ENCODE data around the gene WASF2.
A peak's percentile ranks its signal among the peaks of the same experiment; 100 is the strongest.
"Not testable (repeated sequence)": the region's sequence is repeated elsewhere in the genome, so short reads cannot be mapped to it uniquely, and the experiment has no call there.

Gene WASF2

GRCh38 chr1:27416387-27417111 lies 73.4 kb downstream of the WASF2 start:
- DNase-seq (ENCODE audit: low spot score) = peak; percentile 57

DNA sequence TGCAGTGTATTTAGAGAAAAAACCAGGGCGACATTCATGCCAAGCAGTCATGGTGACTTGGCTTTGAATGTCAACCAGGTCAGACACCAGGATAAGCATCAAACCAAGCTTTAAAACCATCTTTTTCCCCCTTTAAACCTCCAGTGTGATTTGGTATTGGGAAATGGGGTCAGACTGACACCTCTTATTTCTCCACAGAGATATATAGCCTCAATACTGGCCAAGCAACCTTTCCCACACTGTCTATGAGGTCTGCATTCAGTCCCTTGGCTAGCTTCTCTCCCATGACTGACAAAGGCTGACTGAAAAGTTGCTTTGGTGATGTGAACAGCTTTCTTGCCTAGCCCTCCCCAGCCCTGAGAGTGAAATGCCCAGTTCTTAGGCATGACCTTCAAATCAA lies 75.9 kb downstream of the WASF2 start:
- no peak for DNase-seq (ENCODE audit: low spot score)

DNA sequence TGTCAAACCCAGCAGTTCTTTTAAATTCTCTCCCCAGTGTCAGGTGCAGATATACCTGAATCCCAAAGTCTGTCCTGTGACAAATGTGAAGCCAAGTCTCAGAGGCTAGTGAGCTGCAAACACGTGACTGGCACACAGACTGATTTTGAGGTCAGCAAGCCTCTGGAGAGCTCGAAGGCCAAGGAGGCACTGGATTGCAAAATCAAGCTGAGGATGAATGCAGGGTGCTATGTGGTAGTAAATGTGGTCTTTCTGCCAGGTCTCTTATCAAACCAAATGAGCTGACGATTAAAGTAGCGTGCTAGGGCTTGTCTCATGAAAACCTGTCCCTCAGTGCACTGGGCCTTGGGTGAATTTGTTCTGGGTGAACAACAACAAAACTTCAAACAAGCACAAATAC lies 77.0 kb downstream of the WASF2 start:
- no peak for DNase-seq (ENCODE audit: low spot score)

DNA sequence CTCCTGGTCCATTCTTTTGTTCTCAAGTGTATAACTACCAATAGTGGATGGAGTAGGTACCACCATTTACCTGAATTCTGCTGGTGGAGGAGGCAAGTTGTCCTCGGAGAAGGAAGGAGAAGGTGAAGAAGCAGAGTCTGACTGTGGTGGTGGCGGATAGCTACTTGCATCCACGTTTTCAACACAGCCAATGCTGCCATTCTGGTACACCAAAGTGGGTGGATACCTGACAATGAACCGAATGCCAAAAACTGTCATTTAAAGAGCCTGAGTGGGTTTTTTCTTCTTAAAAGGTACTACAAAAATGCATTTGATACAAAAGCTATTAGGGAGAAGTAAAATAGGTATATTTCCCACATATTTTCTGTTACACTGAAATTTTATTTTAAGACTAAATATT lies 77.5 kb downstream of the WASF2 start:
- DNase-seq (ENCODE audit: low spot score) = no peak

DNA sequence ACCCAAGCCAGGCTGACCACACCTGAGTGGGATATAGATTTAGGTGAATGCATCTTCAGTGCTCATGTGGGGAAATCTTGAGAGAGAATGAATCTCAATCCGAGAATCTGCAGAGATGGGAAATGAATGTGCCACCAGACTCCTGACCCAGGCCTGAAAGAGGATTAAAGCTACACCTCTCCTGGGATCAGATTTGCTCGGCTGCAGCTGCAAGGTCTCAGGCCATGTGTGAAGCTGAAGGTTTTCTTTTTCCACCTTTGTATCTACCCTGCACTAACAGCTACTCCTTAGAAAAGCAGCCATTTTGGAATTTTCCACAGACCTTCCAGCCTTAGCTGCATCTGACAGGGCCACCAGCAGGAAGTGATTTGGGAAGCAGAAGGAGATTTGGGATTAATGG lies 79.3 kb downstream of the WASF2 start:
- DNase-seq (ENCODE audit: low spot score) = no peak

- no peak for DNase-seq (ENCODE audit: low spot score)
Measured at GRCh38 chr1:27409669-27410068, 80.3 kb downstream of the WASF2 start.

DNA sequence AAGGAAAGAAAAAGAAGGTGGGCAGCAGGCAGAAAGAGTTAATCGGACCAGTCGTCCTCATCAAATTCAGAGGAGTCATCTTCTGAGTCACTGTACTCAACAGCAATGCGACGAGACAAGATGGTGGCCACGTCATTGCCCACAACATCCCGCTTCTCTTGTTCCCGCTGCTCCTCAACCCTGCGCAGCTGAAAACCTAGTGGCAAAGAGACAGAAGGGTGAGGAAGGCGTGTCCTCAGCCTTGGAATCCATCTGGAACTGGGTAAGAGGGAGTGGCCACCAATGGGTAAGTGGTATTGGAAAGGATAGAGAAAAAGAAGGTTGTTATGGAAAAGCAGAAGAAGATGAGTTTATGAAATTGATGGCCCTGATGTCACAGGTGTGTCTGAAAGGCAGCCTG lies 81.8 kb downstream of the WASF2 start:
- DNase-seq (ENCODE audit: low spot score) = no peak

- DNase-seq (ENCODE audit: low spot score) = not testable (repeated sequence)
Measured at GRCh38 chr1:27406791-27407190, 83.2 kb downstream of the WASF2 start.

DNA sequence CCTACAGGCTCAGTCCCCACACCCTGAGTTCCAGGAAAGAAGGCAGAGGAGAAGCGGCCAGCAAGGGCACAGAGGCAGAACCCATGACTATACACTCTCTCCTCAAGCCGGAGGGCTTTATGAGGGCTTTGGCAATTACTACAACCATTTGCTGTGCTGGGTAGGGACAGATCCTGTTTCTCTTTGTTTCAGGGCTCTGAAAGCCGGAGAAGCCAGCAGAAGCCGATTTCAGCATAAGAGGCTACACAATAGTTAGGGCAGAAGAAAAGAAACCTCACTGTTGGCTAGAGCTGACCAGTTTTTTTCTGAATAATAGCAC lies 83.6 kb downstream of the WASF2 start:
- no peak for DNase-seq (ENCODE audit: low spot score)

DNA sequence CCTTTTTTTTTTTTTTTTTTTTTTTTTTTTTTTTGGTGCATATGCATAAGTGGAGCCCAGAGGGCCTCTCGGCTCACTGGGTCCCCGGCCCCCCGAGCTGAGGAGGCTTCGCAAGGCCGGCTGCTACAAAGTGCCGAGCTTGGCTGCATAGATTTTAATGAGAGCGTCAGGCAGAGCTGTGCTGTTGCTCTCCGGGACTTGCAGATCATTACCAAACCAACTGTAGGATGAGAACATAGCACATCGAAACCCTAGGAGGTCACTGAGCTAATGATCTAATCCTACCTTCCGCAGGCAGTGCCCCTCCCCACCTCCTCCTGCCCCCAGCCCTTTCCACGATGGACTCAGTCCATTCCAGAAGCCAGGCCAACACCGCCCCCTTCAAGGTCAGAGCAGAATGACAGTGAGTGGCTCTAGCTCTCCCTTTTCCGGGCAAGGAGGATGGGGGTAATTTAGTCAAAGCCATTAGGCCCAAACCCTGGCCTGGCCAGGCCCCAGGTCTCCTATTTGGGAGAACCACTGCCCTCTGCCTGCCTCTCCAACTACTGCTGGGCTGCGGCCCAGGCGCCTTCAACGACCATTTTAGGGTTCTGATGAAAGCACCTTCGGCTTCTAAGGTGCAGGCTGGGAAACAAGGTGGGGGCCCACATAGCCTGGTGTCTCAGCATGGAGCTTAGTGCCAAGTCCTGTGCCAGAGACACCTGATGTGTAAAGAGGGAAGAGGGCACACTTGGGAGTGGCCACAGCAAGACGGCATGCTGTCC lies 84.2 kb downstream of the WASF2 start:
- DNase-seq (ENCODE audit: low spot score) = not testable (repeated sequence)

DNA sequence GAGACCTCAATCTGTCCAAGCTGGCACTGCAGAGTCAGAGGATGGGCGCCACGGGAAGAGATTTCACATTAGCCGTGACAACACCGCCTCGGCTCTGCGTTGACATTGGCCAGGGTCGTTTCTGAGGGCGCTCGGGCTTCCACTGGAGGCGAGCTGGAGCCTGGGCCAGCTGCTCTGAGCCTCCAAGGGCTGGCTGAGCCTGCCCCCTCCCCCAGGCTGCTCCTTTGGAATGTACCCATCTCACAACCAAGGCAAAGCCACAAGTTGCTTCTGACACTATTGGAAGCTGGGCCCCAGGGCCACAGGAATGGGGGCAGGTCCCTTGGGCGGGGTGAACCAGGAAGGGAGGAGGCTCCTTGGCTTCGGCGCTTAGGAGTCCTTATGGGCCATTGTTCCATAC lies 84.9 kb downstream of the WASF2 start:
- peak; percentile 84 for DNase-seq (ENCODE audit: low spot score)

DNA sequence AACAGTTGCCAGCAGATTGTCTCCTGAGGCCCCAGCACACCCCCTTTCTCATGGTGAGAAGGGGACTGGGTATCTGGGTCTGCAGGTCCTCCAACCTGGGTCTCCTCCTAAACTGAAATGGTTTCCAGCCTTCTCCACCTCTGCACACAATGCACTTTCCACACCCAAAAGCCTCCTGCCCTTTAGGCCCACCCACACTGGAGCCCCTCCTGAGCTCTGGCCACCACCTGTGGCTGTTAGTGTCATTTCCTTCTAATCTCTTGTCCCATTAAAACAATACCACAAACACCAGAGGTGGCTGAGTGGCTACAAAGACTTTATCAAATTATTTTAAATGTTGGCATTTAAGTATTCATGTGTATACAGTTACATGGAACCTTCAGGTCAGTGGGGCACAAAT lies 86.0 kb downstream of the WASF2 start:
- DNase-seq (ENCODE audit: low spot score) = no peak

GRCh38 chr1:27403065-27403726 lies 86.8 kb downstream of the WASF2 start:
- DNase-seq (ENCODE audit: low spot score) = peak; percentile 81

- DNase-seq (ENCODE audit: low spot score) = peak; percentile 82
Measured at GRCh38 chr1:27402349-27402754, 87.6 kb downstream of the WASF2 start.

GRCh38 chr1:27400963-27401341 lies 89.0 kb downstream of the WASF2 start:
- DNase-seq (ENCODE audit: low spot score) = no peak

GRCh38 chr1:27400082-27400962 lies 89.6 kb downstream of the WASF2 start:
- DNase-seq (ENCODE audit: low spot score) = no peak

DNA sequence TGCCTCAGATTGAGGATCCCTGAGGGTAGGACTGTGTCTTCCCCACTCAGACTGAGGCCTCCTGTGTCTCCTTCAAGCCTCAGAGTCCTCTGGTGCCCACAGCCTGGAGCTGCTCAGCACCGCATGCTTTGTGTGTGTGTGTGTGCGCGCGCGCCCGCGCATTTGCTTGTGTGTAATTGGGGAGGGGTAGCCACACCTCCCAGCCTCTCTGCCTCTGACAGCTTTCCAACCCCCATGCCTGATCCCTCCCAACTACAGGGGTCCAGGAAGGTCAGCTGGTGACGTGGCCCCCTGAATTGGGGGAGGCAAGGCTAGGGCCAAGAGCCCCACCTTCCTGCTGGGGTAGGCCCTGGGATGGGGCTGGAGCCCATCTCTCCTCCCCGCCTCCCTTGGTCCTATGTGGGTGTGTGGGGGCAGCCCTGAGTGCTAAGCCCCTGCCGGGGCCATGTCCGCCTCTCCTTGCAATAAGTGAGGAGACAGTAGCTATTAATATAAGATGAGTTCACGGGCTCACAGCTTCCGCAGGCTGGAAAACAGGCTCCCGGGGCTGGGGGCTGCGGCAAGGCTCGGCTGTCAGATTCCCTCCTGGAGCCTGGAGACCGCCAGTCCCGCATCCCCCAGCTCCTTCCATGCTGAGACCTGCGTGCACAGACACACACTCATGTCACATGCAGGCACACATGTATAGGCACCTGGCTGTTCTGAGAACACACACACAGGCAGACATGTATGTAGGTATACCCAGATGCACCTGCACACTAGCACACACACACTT lies 90.5 kb downstream of the WASF2 start:
- no peak for DNase-seq (ENCODE audit: low spot score)

DNA sequence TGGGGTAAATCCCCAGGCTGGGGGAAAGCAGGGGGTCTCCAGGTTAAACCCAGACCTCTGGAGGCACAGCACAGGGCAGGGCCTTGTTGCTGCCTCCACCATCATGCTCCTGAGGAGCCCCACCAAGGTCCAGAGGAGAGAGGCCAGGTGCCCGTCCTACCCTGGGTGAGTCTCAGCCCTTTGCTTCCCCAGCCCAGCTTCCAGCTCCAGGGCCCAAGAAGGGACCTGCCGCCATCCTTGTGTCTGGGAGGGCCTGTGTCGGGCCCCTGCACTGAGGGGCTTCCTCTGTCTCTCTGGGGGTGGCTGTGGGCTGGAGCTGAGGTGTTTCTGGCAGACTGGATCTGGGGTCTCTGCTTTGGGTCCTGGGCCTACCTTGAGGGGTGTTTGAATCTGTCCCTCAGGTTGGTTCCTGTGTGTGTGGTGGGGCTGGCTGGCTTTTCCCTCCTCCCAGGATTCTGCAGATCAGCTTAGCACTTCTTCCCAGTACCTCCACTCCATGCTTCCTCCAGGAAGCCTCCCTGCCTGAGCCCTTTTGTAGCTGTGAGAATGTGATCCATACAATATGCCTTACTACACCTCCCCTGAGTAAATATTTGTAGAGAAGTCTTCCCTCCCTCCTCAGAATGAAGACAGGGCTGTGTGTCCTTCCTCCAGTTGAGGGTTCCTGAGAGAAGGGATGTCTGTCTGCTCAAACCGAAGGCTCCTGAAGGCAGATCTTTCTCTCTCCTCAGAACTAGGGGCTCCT lies 91.4 kb downstream of the WASF2 start:
- DNase-seq (ENCODE audit: low spot score) = no peak

DNA sequence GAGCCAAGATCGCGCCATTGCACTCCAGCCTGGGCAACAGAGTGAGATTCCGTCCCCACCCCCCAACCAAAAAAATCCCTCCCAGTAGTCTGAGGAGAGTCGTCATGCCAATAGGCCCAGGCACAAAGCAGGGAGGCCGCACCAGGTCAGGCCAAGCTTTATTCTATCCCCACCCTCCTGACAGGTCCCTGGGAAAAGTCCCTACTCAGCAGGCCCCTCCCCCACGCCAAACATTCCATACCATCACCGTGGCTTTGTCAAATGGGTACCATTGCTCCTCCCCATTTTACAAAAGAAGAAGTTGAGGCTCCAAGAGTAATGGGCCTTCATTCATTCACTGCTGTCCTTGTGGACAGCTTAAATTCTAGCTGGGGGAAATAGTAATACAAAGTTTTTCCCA lies 92.2 kb downstream of the WASF2 start:
- DNase-seq (ENCODE audit: low spot score) = no peak

- DNase-seq (ENCODE audit: low spot score) = no peak
Measured at GRCh38 chr1:27397110-27397509, 92.9 kb downstream of the WASF2 start.

Measured in GM03348 (cell line).